Mesenchymal stem cell (in vitro differentiated cells and primary cell): Measurements from ENCODE around the gene BLTP3B.

Experiments used
- DNase-seq: peaks from one replicate; pipeline ENCODE4 v3.0.0-alpha.2; 2013
- H2AFZ ChIP-seq: one replicate; pipeline ENCODE4 v1.6.1; 2013; ENCODE audit warnings: low read depth, mild to moderate bottlenecking, control low read depth, inconsistent platforms, low read length, moderate library complexity
- H2AK5ac ChIP-seq: 2 replicates; pipeline ENCODE4 v1.6.1; 2013; ENCODE audit warnings: low read length, moderate library complexity, mild to moderate bottlenecking, inconsistent platforms; ENCODE audit not compliant: severe bottlenecking
- H2BK120ac ChIP-seq: one replicate; pipeline ENCODE4 v1.6.1; 2013; ENCODE audit warnings: low read depth, mild to moderate bottlenecking, inconsistent platforms, low read length, moderate library complexity
- H2BK12ac ChIP-seq, 2 experiments: one replicate each; pipeline ENCODE4 v1.6.1; 2013; ENCODE audit warnings: inconsistent platforms in 2 of 2, low read length in 2 of 2, mild to moderate bottlenecking in 2 of 2, moderate library complexity in 2 of 2, control low read depth in 1 of 2
- H2BK15ac ChIP-seq: one replicate; pipeline ENCODE4 v1.6.1; 2013; ENCODE audit warnings: mild to moderate bottlenecking, low read depth, inconsistent platforms; ENCODE audit not compliant: poor library complexity, severe bottlenecking
- H2BK5ac ChIP-seq: 2 replicates; pipeline ENCODE4 v1.6.1; 2013; ENCODE audit warnings: low read depth, mild to moderate bottlenecking, low read length, control low read depth, inconsistent platforms; ENCODE audit not compliant: poor library complexity, severe bottlenecking
- H3K14ac ChIP-seq, 2 experiments: one replicate each; pipeline ENCODE4 v1.6.1; 2013; ENCODE audit warnings: inconsistent platforms in 2 of 2, low read length in 2 of 2, control low read depth in 1 of 2, mild to moderate bottlenecking in 1 of 2, moderate library complexity in 1 of 2
- H3K18ac ChIP-seq, 2 experiments: one replicate each; pipeline ENCODE4 v1.6.1; 2013; ENCODE audit warnings: inconsistent platforms in 2 of 2, low read length in 2 of 2, control low read depth in 1 of 2, low read depth in 1 of 2, mild to moderate bottlenecking in 1 of 2
- H3K23ac ChIP-seq, 2 experiments: one replicate each; pipeline ENCODE4 v1.6.1; 2013; ENCODE audit warnings: inconsistent platforms in 2 of 2, low read length in 2 of 2, mild to moderate bottlenecking in 2 of 2, moderate library complexity in 2 of 2, control low read depth in 1 of 2
- H3K27ac ChIP-seq: 2 replicates; pipeline ENCODE4 v1.5.1; 2013; ENCODE audit warnings: mild to moderate bottlenecking, moderate library complexity, low read length, control low read depth, inconsistent platforms; ENCODE audit not compliant: poor library complexity, severe bottlenecking
- H3K27me3 ChIP-seq, 2 experiments: 2 replicates each; pipeline versions ENCODE4 v1.6.1 to v1.7.0; 2013; ENCODE audit warnings: low read length in 2 of 2, mild to moderate bottlenecking in 2 of 2, moderate library complexity in 2 of 2, control low read depth in 1 of 2, inconsistent platforms in 1 of 2; ENCODE audit not compliant: control insufficient read depth in 1 of 2, insufficient read depth in 1 of 2
- H3K36me3 ChIP-seq, 2 experiments: 2 replicates each; pipeline versions ENCODE4 v1.6.1 to v1.7.0; 2013; ENCODE audit warnings: low read length in 2 of 2, control low read depth in 1 of 2, inconsistent platforms in 1 of 2, low read depth in 1 of 2, mild to moderate bottlenecking in 1 of 2; ENCODE audit not compliant: insufficient read depth in 2 of 2, control insufficient read depth in 1 of 2
- H3K4ac ChIP-seq, 2 experiments: one replicate each; pipeline ENCODE4 v1.6.1; 2013; ENCODE audit warnings: inconsistent platforms in 2 of 2, low read length in 2 of 2, mild to moderate bottlenecking in 2 of 2, moderate library complexity in 2 of 2, control low read depth in 1 of 2, low read depth in 1 of 2
- H3K4me1 ChIP-seq: 2 replicates; pipeline ENCODE4 v1.6.1; 2013; ENCODE audit warnings: low read depth, low read length, control low read depth; ENCODE audit not compliant: control insufficient read depth, insufficient read depth
- H3K4me2 ChIP-seq: 2 replicates; pipeline ENCODE4 v1.6.1; 2013; ENCODE audit warnings: low read length, mild to moderate bottlenecking, inconsistent platforms; ENCODE audit not compliant: poor library complexity, severe bottlenecking
- H3K4me3 ChIP-seq, 2 experiments: 2 replicates each; pipeline versions ENCODE4 v1.5.1 to v1.7.0; 2013; ENCODE audit warnings: low read length in 2 of 2, mild to moderate bottlenecking in 2 of 2, control low read depth in 1 of 2, low read depth in 1 of 2; ENCODE audit not compliant: insufficient read depth in 1 of 2
- H3K79me1 ChIP-seq: replicated peaks from 2 replicates; pipeline ENCODE4 v1.6.1; 2013; ENCODE audit warnings: mild to moderate bottlenecking, control low read depth, low read length, inconsistent platforms; ENCODE audit not compliant: poor library complexity, severe bottlenecking
- H3K9ac ChIP-seq: 2 replicates; pipeline ENCODE4 v1.7.0; 2013; ENCODE audit warnings: mild to moderate bottlenecking, low read length, moderate library complexity
- H3K9me3 ChIP-seq: 2 replicates; pipeline ENCODE4 v1.7.0; 2013; ENCODE audit warnings: mild to moderate bottlenecking, low read length; ENCODE audit not compliant: control insufficient read depth
- H4K8ac ChIP-seq: one replicate; pipeline ENCODE4 v1.6.1; 2013; ENCODE audit warnings: inconsistent platforms, mild to moderate bottlenecking, low read length, moderate library complexity
- H4K91ac ChIP-seq: one replicate; pipeline ENCODE4 v1.6.1; 2013; ENCODE audit warnings: mild to moderate bottlenecking, low read length, inconsistent platforms
- WGBS: methylation state at CpG from one replicate; pipeline ENCODE4 v1.1.7; 2013; ENCODE audit warnings: mixed read lengths; 5-methylcytosine and 5-hydroxymethylcytosine counted together

BLTP3B gene

DNA sequence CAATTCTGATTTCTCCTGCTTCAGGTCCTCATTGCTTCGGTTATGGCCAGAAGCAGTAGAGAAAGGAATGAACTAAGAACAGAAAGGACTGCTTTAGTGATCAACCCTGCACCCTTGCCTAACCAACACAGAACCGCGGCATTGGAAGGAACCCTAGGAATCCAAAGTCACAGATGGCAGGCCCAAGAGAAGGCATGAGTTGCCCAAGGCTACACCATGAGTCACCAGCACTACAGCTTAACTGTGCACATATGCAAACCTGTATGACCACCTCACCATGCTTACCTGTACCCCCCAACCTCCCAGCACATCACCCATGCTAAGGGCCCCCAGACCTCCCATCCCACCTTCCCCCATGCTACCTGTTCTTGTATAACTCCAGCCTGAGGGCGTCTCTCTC, 25.9 kb upstream of the BLTP3B start:
- H3K9me3 ChIP-seq, result no peaks in the 10 kb centered on the region
- no peak overlapping the region for H3K4me3 ChIP-seq
- H3K23ac ChIP-seq, result no peak overlapping the region
- H2AK5ac ChIP-seq, result no peak overlapping the region
- no peak overlapping the region for H3K14ac ChIP-seq
- H2BK12ac ChIP-seq, result no peak overlapping the region
- DNase-seq, result no peak
- H2BK15ac ChIP-seq, result no peak overlapping the region
- 95% methylated on average over 4 of the region's 4 CpGs for WGBS
- no peak overlapping the region for H2BK5ac ChIP-seq
- H3K9ac ChIP-seq, result no peak overlapping the region
- H3K27ac ChIP-seq, result no peak overlapping the region
- H3K36me3 ChIP-seq, result peaks cover 0 to 5% of the 10 kb centered on the region in 2 experiments
- H4K91ac ChIP-seq, result no peak overlapping the region
- H3K79me1 ChIP-seq, result no peaks in the 10 kb centered on the region
- H3K4ac ChIP-seq, result no peak overlapping the region
- H3K4me2 ChIP-seq, result no peak overlapping the region
- H2AFZ ChIP-seq, result no peak overlapping the region
- H3K27me3 ChIP-seq, result no peaks in the 10 kb centered on the region
- no peak overlapping the region for H2BK120ac ChIP-seq
- no peak overlapping the region for H3K18ac ChIP-seq
- no peak overlapping the region for H4K8ac ChIP-seq
- peaks cover 2% of the 10 kb centered on the region for H3K4me1 ChIP-seq

DNA sequence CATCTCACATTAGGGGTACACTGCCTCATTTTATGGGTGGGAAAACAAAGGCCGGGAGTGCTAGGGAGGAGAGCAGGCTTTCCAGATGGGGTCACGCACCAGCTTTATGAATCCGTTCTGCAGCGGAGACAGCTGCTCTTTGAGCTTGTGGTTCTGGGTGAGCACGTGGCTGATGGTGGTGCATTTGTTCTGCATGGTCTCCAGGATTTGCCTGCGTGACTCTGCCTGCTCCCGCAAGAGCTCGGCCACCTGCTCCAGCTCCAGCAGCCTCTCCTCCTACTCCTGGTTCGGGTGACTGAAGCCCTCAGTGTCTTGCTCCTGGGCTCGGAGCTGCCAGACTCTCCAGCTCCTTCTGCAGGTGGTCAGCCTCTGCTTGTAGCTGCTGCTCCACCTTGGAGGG, 23.6 kb upstream of the BLTP3B start:
- no peak overlapping the region for H3K27ac ChIP-seq
- WGBS, result 95% methylated on average over 7 of the region's 10 CpGs
- H3K4me2 ChIP-seq, result no peak overlapping the region
- H3K4ac ChIP-seq, result no peak overlapping the region
- H2AK5ac ChIP-seq, result no peak overlapping the region
- no peak overlapping the region for H2BK15ac ChIP-seq
- no peak overlapping the region for H4K8ac ChIP-seq
- peaks cover 2% of the 10 kb centered on the region for H3K4me1 ChIP-seq
- no peaks in the 10 kb centered on the region for H3K79me1 ChIP-seq
- no peak overlapping the region for H2BK5ac ChIP-seq
- no peaks in the 10 kb centered on the region for H3K9me3 ChIP-seq
- no peak overlapping the region for H3K4me3 ChIP-seq
- H3K18ac ChIP-seq, result no peak overlapping the region
- H2AFZ ChIP-seq, result no peak overlapping the region
- no peak overlapping the region for H4K91ac ChIP-seq
- no peaks in the 10 kb centered on the region for H3K27me3 ChIP-seq
- no peak overlapping the region for H2BK120ac ChIP-seq
- DNase-seq, result no peak
- no peak overlapping the region for H3K9ac ChIP-seq
- H3K36me3 ChIP-seq, result peaks cover 0 to 2% of the 10 kb centered on the region in 2 experiments
- no peak overlapping the region for H3K23ac ChIP-seq
- no peak overlapping the region for H3K14ac ChIP-seq
- no peak overlapping the region for H2BK12ac ChIP-seq

DNA sequence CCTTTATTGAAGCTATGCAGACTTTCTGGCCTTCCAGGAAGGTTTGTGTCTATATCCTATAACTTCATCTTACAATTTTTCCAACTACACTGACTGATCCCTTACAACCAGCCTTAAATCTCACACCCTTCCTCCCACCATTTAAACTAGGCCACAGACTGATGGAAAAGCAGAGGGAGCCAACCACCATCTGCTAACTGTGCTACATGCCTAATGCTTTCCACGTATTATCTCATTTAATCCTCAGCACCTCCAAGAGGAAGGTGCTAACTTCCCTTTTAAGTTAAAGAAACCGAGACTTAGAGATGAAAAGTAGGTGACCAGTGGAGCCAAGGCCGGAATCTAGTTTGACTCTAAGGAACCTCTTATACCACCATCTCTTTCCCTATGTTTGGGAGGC, 22.7 kb upstream of the BLTP3B start:
- no peak overlapping the region for H2AK5ac ChIP-seq
- no peak overlapping the region for H2BK120ac ChIP-seq
- H3K9ac ChIP-seq, result no peak overlapping the region
- H3K36me3 ChIP-seq, result peaks cover 0 to 2% of the 10 kb centered on the region in 2 experiments
- no peak overlapping the region for H3K4me2 ChIP-seq
- H3K27me3 ChIP-seq, result no peaks in the 10 kb centered on the region
- no peak overlapping the region for H3K23ac ChIP-seq
- WGBS, result 77% methylated on average over 3 of the region's 3 CpGs
- DNase-seq, result no peak
- no peaks in the 10 kb centered on the region for H3K79me1 ChIP-seq
- no peak overlapping the region for H2BK5ac ChIP-seq
- H3K27ac ChIP-seq, result no peak overlapping the region
- no peak overlapping the region for H4K8ac ChIP-seq
- no peak overlapping the region for H3K18ac ChIP-seq
- no peak overlapping the region for H2AFZ ChIP-seq
- peaks cover 2% of the 10 kb centered on the region for H3K4me1 ChIP-seq
- no peak overlapping the region for H3K4ac ChIP-seq
- H3K4me3 ChIP-seq, result no peak overlapping the region
- no peak overlapping the region for H3K14ac ChIP-seq
- H2BK12ac ChIP-seq, result no peak overlapping the region
- no peak overlapping the region for H4K91ac ChIP-seq
- no peak overlapping the region for H2BK15ac ChIP-seq
- H3K9me3 ChIP-seq, result no peaks in the 10 kb centered on the region

DNA sequence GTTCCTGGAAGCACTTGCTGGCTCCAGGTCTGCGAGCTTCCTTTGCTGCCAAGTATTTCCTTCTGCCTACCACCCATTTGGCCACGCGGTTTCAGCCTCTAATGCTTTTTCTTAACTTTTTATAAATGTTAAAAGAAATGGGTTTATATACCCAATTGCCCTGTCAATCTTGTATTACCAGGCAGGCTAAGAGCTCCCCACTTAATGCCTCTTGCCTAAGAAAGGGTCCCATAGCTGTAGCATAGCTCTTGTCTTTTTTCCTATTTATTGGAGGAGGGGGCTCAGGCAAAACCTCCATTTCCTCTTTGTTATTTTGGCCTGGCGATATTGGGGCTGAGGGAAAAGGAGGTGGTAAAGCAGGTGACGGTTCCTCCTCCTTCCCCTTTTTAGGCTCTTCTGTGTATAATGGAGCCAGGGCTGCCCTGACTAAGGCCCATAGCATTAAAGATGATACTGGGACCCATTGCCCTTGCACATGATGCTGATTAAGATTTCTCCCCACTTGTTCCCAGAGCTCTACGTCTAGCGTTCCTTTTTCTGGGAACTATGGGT, 21.6 kb upstream of the BLTP3B start:
- no peak overlapping the region for H2AK5ac ChIP-seq
- WGBS, result 77% methylated on average over 5 of the region's 7 CpGs
- H3K4me3 ChIP-seq, result peak overlapping the region; percentile 28 to 61
- H2BK12ac ChIP-seq, result no peak overlapping the region
- no peaks in the 10 kb centered on the region for H3K79me1 ChIP-seq
- peak overlapping the region; percentile 73 for H3K9ac ChIP-seq
- peak overlapping the region; percentile 76 for H3K4me2 ChIP-seq
- no peak overlapping the region for H2BK5ac ChIP-seq
- H3K36me3 ChIP-seq, result no peaks in the 10 kb centered on the region
- peaks cover 2% of the 10 kb centered on the region for H3K4me1 ChIP-seq
- H3K14ac ChIP-seq, result no peak overlapping the region
- H4K91ac ChIP-seq, result no peak overlapping the region
- H4K8ac ChIP-seq, result no peak overlapping the region
- H2BK15ac ChIP-seq, result no peak overlapping the region
- H3K4ac ChIP-seq, result no peak overlapping the region
- H3K18ac ChIP-seq, result peak overlapping the region in 1 of 2 experiments; percentile 44
- H3K9me3 ChIP-seq, result no peaks in the 10 kb centered on the region
- H2AFZ ChIP-seq, result peak overlapping the region; percentile 60
- DNase-seq, result no peak
- H3K23ac ChIP-seq, result no peak overlapping the region
- no peaks in the 10 kb centered on the region for H3K27me3 ChIP-seq
- H3K27ac ChIP-seq, result no peak overlapping the region
- H2BK120ac ChIP-seq, result no peak overlapping the region
